ENCODE measurements around the gene BCAS1. TPM values are rescaled to one million over a fixed set of nuclear protein-coding genes. Genes with fewer than 3 reads are reported as not detected.

BCAS1 gene
- total RNA-seq, 1 donor from 2014 or later: 10.7 TPM

GRCh38 chr20:53916173-53916512 is 154.3 kb downstream of the BCAS1 start:
- Mint-ChIP-seq H3K4me1 (ENCODE audit: unreplicated experiment) (peaks cover 41% of the 10 kb centered on the region), H3K36me3 (no peaks in the 10 kb centered on the region), H3K27ac (peak overlapping the region; percentile 90), H3K4me3 (peak overlapping the region; percentile 94), H3K9me3 (no peaks in the 10 kb centered on the region), H3K27me3 (no peaks in the 10 kb centered on the region)
- DNase-seq (ENCODE audit: extremely low spot score, unreplicated experiment): no peak
- TF ChIP-seq CTCF (conservative IDR thresholded peaks at IDR 0.05): no peak

- Mint-ChIP-seq H3K4me1 (ENCODE audit: unreplicated experiment) (peaks cover 37% of the 10 kb centered on the region), H3K27ac (peak overlapping the region; percentile 90), H3K36me3 (no peaks in the 10 kb centered on the region), H3K9me3 (no peaks in the 10 kb centered on the region), H3K27me3 (no peaks in the 10 kb centered on the region), H3K4me3 (peak overlapping the region; percentile 94)
- DNase-seq (ENCODE audit: extremely low spot score, unreplicated experiment): peak; percentile 94
- peak; percentile 93 for TF ChIP-seq CTCF (conservative IDR thresholded peaks at IDR 0.05)
These were observed 154.8 kb downstream of the BCAS1 start for GRCh38 chr20:53915446-53916172.

- Mint-ChIP-seq H3K27ac (peak overlapping the region; percentile 90), H3K4me1 (ENCODE audit: unreplicated experiment) (peaks cover 37% of the 10 kb centered on the region), H3K4me3 (peak overlapping the region; percentile 94), H3K9me3 (no peaks in the 10 kb centered on the region), H3K36me3 (no peaks in the 10 kb centered on the region), H3K27me3 (no peaks in the 10 kb centered on the region)
- no peak for TF ChIP-seq CTCF (conservative IDR thresholded peaks at IDR 0.05)
- DNase-seq (ENCODE audit: extremely low spot score, unreplicated experiment): no peak
These were observed 155.5 kb downstream of the BCAS1 start for GRCh38 chr20:53914781-53915445.

- no peaks in the 10 kb centered on the region for H3K27me3 Mint-ChIP-seq
- H3K4me1 Mint-ChIP-seq (ENCODE audit: unreplicated experiment): peaks cover 37% of the 10 kb centered on the region
- H3K9me3 Mint-ChIP-seq: no peaks in the 10 kb centered on the region
- no peaks in the 10 kb centered on the region for H3K36me3 Mint-ChIP-seq
- peak overlapping the region; percentile 90 for H3K27ac Mint-ChIP-seq
- no peak for DNase-seq (ENCODE audit: extremely low spot score, unreplicated experiment)
- no peak for TF ChIP-seq CTCF (conservative IDR thresholded peaks at IDR 0.05)
- H3K4me3 Mint-ChIP-seq: peak overlapping the region; percentile 94
These were observed 156.2 kb downstream of the BCAS1 start for GRCh38 chr20:53914091-53914780.

GRCh38 chr20:53911301-53911700 is 159.1 kb downstream of the BCAS1 start:
- peaks cover 19% of the 10 kb centered on the region for H3K4me1 Mint-ChIP-seq (ENCODE audit: unreplicated experiment)
- no peaks in the 10 kb centered on the region for H3K9me3 Mint-ChIP-seq
- no peaks in the 10 kb centered on the region for H3K27me3 Mint-ChIP-seq
- no peak overlapping the region for H3K4me3 Mint-ChIP-seq
- no peak for DNase-seq (ENCODE audit: extremely low spot score, unreplicated experiment)
- H3K36me3 Mint-ChIP-seq: no peaks in the 10 kb centered on the region
- no peak overlapping the region for H3K27ac Mint-ChIP-seq
- TF ChIP-seq CTCF (conservative IDR thresholded peaks at IDR 0.05): no peak
